ENCODE data around the gene SLC17A6.

Gene SLC17A6

GRCh38 chr11:22340235-22340634 is 2.1 kb downstream of the SLC17A6 start:
- H3K4me3 ChIP-seq (ENCODE audit: low read depth, low read length): no peak overlapping the region

GRCh38 chr11:22340701-22341587 is 2.8 kb downstream of the SLC17A6 start:
- no peak overlapping the region for H3K4me3 ChIP-seq (ENCODE audit: low read depth, low read length)
- no peak for TF ChIP-seq CTCF (IDR thresholded peaks at IDR 0.05; ENCODE audit: low read depth, low read length)

More at GRCh38 chr11:22340235-22340634, 2.1 kb downstream of the SLC17A6 start:
- TF ChIP-seq CTCF (IDR thresholded peaks at IDR 0.05; ENCODE audit: low read depth, low read length): no peak

GRCh38 chr11:22341588-22341931 is 3.4 kb downstream of the SLC17A6 start:
- no peak for TF ChIP-seq CTCF (IDR thresholded peaks at IDR 0.05; ENCODE audit: low read depth, low read length)
- no peak overlapping the region for H3K4me3 ChIP-seq (ENCODE audit: low read depth, low read length)

GRCh38 chr11:22342211-22343031 is 4.2 kb downstream of the SLC17A6 start:
- no peak overlapping the region for H3K4me3 ChIP-seq (ENCODE audit: low read depth, low read length)
- TF ChIP-seq CTCF (IDR thresholded peaks at IDR 0.05; ENCODE audit: low read depth, low read length): no peak

- no peak for TF ChIP-seq CTCF (IDR thresholded peaks at IDR 0.05; ENCODE audit: low read depth, low read length)
- H3K4me3 ChIP-seq (ENCODE audit: low read depth, low read length): no peak overlapping the region
Observed at GRCh38 chr11:22343032-22343324, 4.8 kb downstream of the SLC17A6 start.

GRCh38 chr11:22343371-22344032 is 5.3 kb downstream of the SLC17A6 start:
- TF ChIP-seq CTCF (IDR thresholded peaks at IDR 0.05; ENCODE audit: low read depth, low read length): no peak
- no peak overlapping the region for H3K4me3 ChIP-seq (ENCODE audit: low read depth, low read length)
